ENCODE data around the gene CRYGA. TPM values are rescaled to one million over a fixed set of nuclear protein-coding genes. Genes with fewer than 3 reads are reported as not detected.

CRYGA gene
- total RNA-seq, 1 experiment from 2014 or later = not detected

- Mint-ChIP-seq H3K9me3 (peaks cover 31% of the 10 kb centered on the region), H3K4me3 (no peak overlapping the region), H3K27ac (no peak overlapping the region), H3K4me1 (peaks cover 8% of the 10 kb centered on the region), H3K27me3 (ENCODE audit: low read depth) (peaks cover 3% of the 10 kb centered on the region; the same call in 1 of the 2 replicates), H3K36me3 (peaks cover 29% of the 10 kb centered on the region)
- DNase-seq (ENCODE audit: low spot score) = no peak
- ChIA-PET POLR2A (no interaction called here), CTCF (no interaction called here)
- no peak for ATAC-seq
- TF ChIP-seq TP53 (CRISPR knock-in tag; IDR thresholded peaks at IDR 0.05) = no peak
- no peak for TF ChIP-seq ATF2 (CRISPR knock-in tag; IDR thresholded peaks at IDR 0.05; ENCODE audit: borderline replicate concordance, low read depth)
- no peak for TF ChIP-seq CTCF (IDR thresholded peaks at IDR 0.05)
These were observed 26.7 kb downstream of the CRYGA start for GRCh38 chr2:208136716-208137094.

GRCh38 chr2:208135794-208136715 is 27.3 kb downstream of the CRYGA start:
- Mint-ChIP-seq H3K4me3 (no peak overlapping the region), H3K36me3 (peaks cover 29% of the 10 kb centered on the region), H3K4me1 (peaks cover 8% of the 10 kb centered on the region), H3K27ac (no peak overlapping the region), H3K9me3 (peaks cover 31% of the 10 kb centered on the region), H3K27me3 (ENCODE audit: low read depth) (peaks cover 3% of the 10 kb centered on the region; the same call in 1 of the 2 replicates)
- ChIA-PET POLR2A (no interaction called here), CTCF (interaction anchor here (1.2 kb wide), 1 partner anchor 12 kb away, joined by 4 read pairs; no protein-coding TSS in a partner anchor)
- TF ChIP-seq FOXK1 (CRISPR knock-in tag; IDR thresholded peaks at IDR 0.05) (no peak), ATF6 (CRISPR knock-in tag; IDR thresholded peaks at IDR 0.05) (no peak), FOXP1 (CRISPR knock-in tag; IDR thresholded peaks at IDR 0.05; ENCODE audit: borderline replicate concordance) (no peak), ZNF425 (CRISPR knock-in tag; conservative IDR thresholded peaks at IDR 0.05) (no peak), CREM (CRISPR knock-in tag; IDR thresholded peaks at IDR 0.05) (no peak)
- no peak for DNase-seq (ENCODE audit: low spot score)
- ATAC-seq = no peak

GRCh38 chr2:208134928-208135586 is 28.3 kb downstream of the CRYGA start:
- POLR2A ChIA-PET = interaction anchor here (0.7 kb wide), 1 partner anchor 45 kb away, joined by 3 read pairs; no protein-coding TSS in a partner anchor
- CTCF ChIA-PET = interaction anchor here (0.9 to 1.2 kb wide), 2 partner anchors 9 to 13 kb away, joined by 3 to 4 read pairs; no protein-coding TSS in a partner anchor
- TF ChIP-seq GABPB1 (CRISPR knock-in tag; IDR thresholded peaks at IDR 0.05) (0 out of 2 replicates have a peak, but pooled peaks have one; percentile 13), JUN (CRISPR knock-in tag; IDR thresholded peaks at IDR 0.05) (no peak)
- no peak overlapping the region for H3K27ac Mint-ChIP-seq
- H3K27me3 Mint-ChIP-seq (ENCODE audit: low read depth) = peaks cover 3% of the 10 kb centered on the region; the same call in 1 of the 2 replicates
- ATAC-seq = no peak
- H3K4me3 Mint-ChIP-seq = no peak overlapping the region
- H3K36me3 Mint-ChIP-seq = peaks cover 29% of the 10 kb centered on the region
- H3K9me3 Mint-ChIP-seq = peaks cover 30% of the 10 kb centered on the region
- H3K4me1 Mint-ChIP-seq = peaks cover 8% of the 10 kb centered on the region
- no peak for DNase-seq (ENCODE audit: low spot score)
